Osteoblast (primary cell): ENCODE results near the gene PLSCR4. TPM values are rescaled to one million over a fixed set of nuclear protein-coding genes. Genes with fewer than 3 reads are reported as not detected.
A peak's percentile ranks its signal among the peaks of the same experiment; 100 is the strongest.

Experiments
- DNase-seq: peaks from one replicate; pipeline ENCODE4 v3.0.0; 2011; ENCODE audit warnings: low spot score, mixed read lengths; ENCODE audit not compliant: insufficient read length; ENCODE audit errors: missing footprints
- H2AFZ ChIP-seq: 2 replicates; pipeline ENCODE4 v1.6.0; 2011; ENCODE audit warnings: mild to moderate bottlenecking, low read length
- H3K27ac ChIP-seq: 2 replicates; pipeline ENCODE4 v1.5.1; 2011; ENCODE audit warnings: mild to moderate bottlenecking, low read depth, low read length, moderate library complexity
- H3K27me3 ChIP-seq: 2 replicates; pipeline ENCODE4 v1.6.0; 2012; ENCODE audit warnings: mild to moderate bottlenecking, control low read depth, inconsistent platforms, low read length, moderate library complexity; ENCODE audit not compliant: insufficient read depth
- H3K36me3 ChIP-seq: 2 replicates; pipeline ENCODE4 v1.5.1; 2011; ENCODE audit warnings: mild to moderate bottlenecking, low read length, control low read depth, moderate library complexity; ENCODE audit not compliant: insufficient read depth
- H3K4me1 ChIP-seq: 2 replicates; pipeline ENCODE4 v1.5.1; 2011; ENCODE audit warnings: mild to moderate bottlenecking, low read length, control low read depth, moderate library complexity; ENCODE audit not compliant: insufficient read depth
- H3K4me2 ChIP-seq: 2 replicates; pipeline ENCODE4 v1.6.0; 2011; ENCODE audit warnings: mild to moderate bottlenecking, low read length; ENCODE audit not compliant: insufficient read depth
- H3K4me3 ChIP-seq: fragments of 200-600 bp; sonication (generic); 3 replicates; pipeline ENCODE4 v1.5.1; 2012; ENCODE audit warnings: mild to moderate bottlenecking, low read length, inconsistent platforms; ENCODE audit not compliant: insufficient read depth
- H3K79me2 ChIP-seq: 2 replicates; pipeline ENCODE4 v1.6.0; 2012; ENCODE audit warnings: mild to moderate bottlenecking, low read length, control low read depth, inconsistent platforms; ENCODE audit not compliant: insufficient read depth
- H3K9me3 ChIP-seq: 2 replicates; pipeline ENCODE4 v1.5.1; 2011; ENCODE audit warnings: low read depth, low read length, control low read depth
- H4K20me1 ChIP-seq: 2 replicates; pipeline ENCODE4 v1.6.0; 2012; ENCODE audit warnings: mild to moderate bottlenecking, low read length, control low read depth; ENCODE audit not compliant: insufficient read depth
- CTCF ChIP-seq: IDR thresholded peaks from 2 replicates; pipeline ENCODE4 v1.5.1; 2011; ENCODE audit warnings: mild to moderate bottlenecking, low read depth, low read length, moderate library complexity; ENCODE audit errors: extremely low read depth
- total RNA-seq: library from RNA; depleted of rRNA; stranded (reverse); fragments of >200 nt; gene quantifications from 2 replicates; pipeline ENCODE4 v1.2.3, GENCODE V29; 2012

PLSCR4 gene
- total RNA-seq, 1 donor, result 54.6 TPM

DNA sequence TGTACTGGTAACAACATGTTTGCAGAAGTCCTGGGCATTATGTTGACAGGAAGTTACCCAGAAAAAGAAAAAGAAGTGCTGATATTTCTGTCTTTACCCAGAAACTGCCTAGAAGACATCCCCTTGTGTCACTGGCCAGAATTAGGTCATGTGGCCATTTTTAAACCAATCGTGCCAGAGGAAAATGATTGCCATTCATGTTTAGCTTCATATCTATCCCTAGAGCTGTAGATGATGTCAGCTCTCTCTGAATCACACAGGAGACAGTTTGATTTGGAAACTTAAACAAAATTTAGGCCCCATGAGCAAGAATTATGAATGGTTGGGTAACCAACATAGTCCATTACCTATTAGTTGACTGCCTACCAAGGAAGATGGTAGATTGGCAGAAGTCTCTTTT lies 81.0 kb downstream of the PLSCR4 start:
- H3K4me1 ChIP-seq, result peaks cover 31% of the 10 kb centered on the region
- H3K9me3 ChIP-seq, result no peaks in the 10 kb centered on the region
- DNase-seq, result no peak
- no peaks in the 10 kb centered on the region for H3K79me2 ChIP-seq
- H4K20me1 ChIP-seq, result no peaks in the 10 kb centered on the region
- no peak overlapping the region for H2AFZ ChIP-seq
- H3K4me2 ChIP-seq, result no peak overlapping the region
- H3K27ac ChIP-seq, result no peak overlapping the region
- H3K36me3 ChIP-seq, result no peaks in the 10 kb centered on the region
- no peaks in the 10 kb centered on the region for H3K27me3 ChIP-seq
- no peak for TF ChIP-seq CTCF
- H3K4me3 ChIP-seq, result no peak overlapping the region

DNA sequence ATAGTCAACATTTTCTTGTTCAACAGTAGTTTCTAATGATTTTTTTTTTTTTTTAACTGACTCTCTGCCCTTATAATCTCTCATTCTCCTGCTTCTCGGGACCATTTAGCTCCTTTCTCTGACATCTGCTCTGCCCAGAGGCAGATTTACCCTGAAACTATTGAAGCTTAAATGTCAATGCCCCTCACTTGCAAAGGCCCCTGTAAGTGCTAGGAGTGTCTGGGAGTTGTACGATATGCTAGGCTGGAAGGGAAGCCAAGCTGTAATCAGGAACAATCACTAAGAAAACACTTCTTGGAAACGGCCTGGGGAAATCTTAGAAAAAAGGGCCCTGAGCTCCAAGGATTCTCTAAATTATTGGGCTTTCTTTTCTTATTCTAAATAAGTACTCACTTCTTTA lies 84.1 kb downstream of the PLSCR4 start:
- peaks cover 57% of the 10 kb centered on the region for H3K4me1 ChIP-seq
- DNase-seq, result no peak
- no peaks in the 10 kb centered on the region for H3K27me3 ChIP-seq
- H2AFZ ChIP-seq, result no peak overlapping the region
- no peak overlapping the region for H3K4me3 ChIP-seq
- peaks cover 11% of the 10 kb centered on the region for H3K79me2 ChIP-seq
- peak overlapping the region; percentile 91 for H3K4me2 ChIP-seq
- H3K36me3 ChIP-seq, result no peaks in the 10 kb centered on the region
- no peaks in the 10 kb centered on the region for H4K20me1 ChIP-seq
- H3K9me3 ChIP-seq, result no peaks in the 10 kb centered on the region
- H3K27ac ChIP-seq, result peak overlapping the region; percentile 96
- no peak for TF ChIP-seq CTCF

DNA sequence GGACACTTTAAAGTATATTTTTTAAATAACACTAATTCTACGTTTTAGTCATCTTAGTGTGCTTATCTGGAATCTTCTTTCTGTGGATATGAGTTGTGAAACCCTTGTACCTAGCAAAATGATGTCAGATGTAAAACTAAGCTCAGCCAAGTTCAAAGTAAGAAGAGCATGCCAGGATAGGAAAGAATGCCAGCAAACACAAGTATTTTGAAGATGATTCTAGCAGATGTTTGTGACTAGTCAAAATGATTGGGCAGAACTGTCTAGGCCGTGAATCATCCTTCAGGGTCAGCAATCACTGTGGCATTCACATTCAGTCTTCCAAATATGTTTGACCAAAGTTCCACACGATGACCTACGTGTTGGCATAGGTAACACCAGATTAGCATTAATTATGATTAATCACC lies 84.5 kb downstream of the PLSCR4 start:
- no peak for DNase-seq
- Histone ChIP-seq H3K27ac (peak overlapping the region; percentile 96), H2AFZ (no peak overlapping the region), H3K27me3 (no peaks in the 10 kb centered on the region), H3K4me3 (no peak overlapping the region), H3K4me1 (peaks cover 61% of the 10 kb centered on the region), H3K36me3 (no peaks in the 10 kb centered on the region), H4K20me1 (no peaks in the 10 kb centered on the region), H3K4me2 (peak overlapping the region; percentile 91), H3K79me2 (peaks cover 15% of the 10 kb centered on the region), H3K9me3 (no peaks in the 10 kb centered on the region)
- no peak for TF ChIP-seq CTCF

GRCh38 chr3:146165877-146166276 lies 85.0 kb downstream of the PLSCR4 start:
- no peak for TF ChIP-seq CTCF
- no peak for DNase-seq
- H3K4me3 ChIP-seq, result peak overlapping the region; percentile 14
- peak overlapping the region; percentile 91 for H3K4me2 ChIP-seq
- H3K36me3 ChIP-seq, result no peaks in the 10 kb centered on the region
- peak overlapping the region; percentile 96 for H3K27ac ChIP-seq
- peaks cover 61% of the 10 kb centered on the region for H3K4me1 ChIP-seq
- peaks cover 18% of the 10 kb centered on the region for H3K79me2 ChIP-seq
- no peak overlapping the region for H2AFZ ChIP-seq
- no peaks in the 10 kb centered on the region for H4K20me1 ChIP-seq
- H3K9me3 ChIP-seq, result no peaks in the 10 kb centered on the region
- H3K27me3 ChIP-seq, result no peaks in the 10 kb centered on the region
